Stimulated activated CD4-positive, alpha-beta T cell treated with anti-CD3 and anti-CD28 coated beads, Interleukin-1b, Interleukin-23, amount 100 ng/mL, for 1 hour (primary cell): ENCODE data around the gene SMPX.

Source experiments
- DNase-seq, 2 donors: peaks; one replicate each; pipeline ENCODE4 v3.0.0-alpha.2; 2020; ENCODE audit warnings: low read depth in 2 of 2

Gene SMPX

GRCh38 chrX:21744060-21744459 is 13.9 kb downstream of the SMPX start:
- DNase-seq: no peak

- no peak for DNase-seq
Measured at GRCh38 chrX:21741869-21742701, 15.8 kb downstream of the SMPX start.

- no peak for DNase-seq
Measured at GRCh38 chrX:21741364-21741763, 16.6 kb downstream of the SMPX start.

- no peak for DNase-seq
Measured at GRCh38 chrX:21740329-21741274, 17.3 kb downstream of the SMPX start.

GRCh38 chrX:21738950-21739287 is 19.0 kb downstream of the SMPX start:
- no peak for DNase-seq

GRCh38 chrX:21738210-21738949 is 19.5 kb downstream of the SMPX start:
- DNase-seq: no peak

GRCh38 chrX:21735768-21736127 is 22.2 kb downstream of the SMPX start:
- DNase-seq: no peak

GRCh38 chrX:21735038-21735767 is 22.7 kb downstream of the SMPX start:
- DNase-seq: no peak

- no peak for DNase-seq
Measured at GRCh38 chrX:21734175-21734574, 23.7 kb downstream of the SMPX start.

- no peak for DNase-seq
Measured at GRCh38 chrX:21733705-21734104, 24.2 kb downstream of the SMPX start.

GRCh38 chrX:21730026-21730425 is 27.9 kb downstream of the SMPX start:
- DNase-seq: no peak

GRCh38 chrX:21728276-21728968 is 29.5 kb downstream of the SMPX start:
- no peak for DNase-seq

- DNase-seq: no peak
Measured at GRCh38 chrX:21725916-21726315, 32.0 kb downstream of the SMPX start.

GRCh38 chrX:21725496-21725895 is 32.4 kb downstream of the SMPX start:
- no peak for DNase-seq

- no peak for DNase-seq
Measured at GRCh38 chrX:21723814-21724213, 34.1 kb downstream of the SMPX start.

- no peak for DNase-seq
Measured at GRCh38 chrX:21723084-21723483, 34.8 kb downstream of the SMPX start.

GRCh38 chrX:21721195-21721594 is 36.7 kb downstream of the SMPX start:
- no peak for DNase-seq

- no peak for DNase-seq
Measured at GRCh38 chrX:21718575-21718974, 39.3 kb downstream of the SMPX start.

GRCh38 chrX:21717802-21718201 is 40.1 kb downstream of the SMPX start:
- DNase-seq: no peak

GRCh38 chrX:21715825-21716224 is 42.1 kb downstream of the SMPX start:
- no peak for DNase-seq

GRCh38 chrX:21715337-21715736 is 42.6 kb downstream of the SMPX start:
- no peak for DNase-seq
